Measurements from ENCODE around the gene VSIR. TPM values are rescaled to one million over a fixed set of nuclear protein-coding genes. Genes with fewer than 3 reads are reported as not detected.

Gene VSIR
- total and polyA plus RNA-seq, 8 donors = 14.2 to 103 (median 16.2) TPM

DNA sequence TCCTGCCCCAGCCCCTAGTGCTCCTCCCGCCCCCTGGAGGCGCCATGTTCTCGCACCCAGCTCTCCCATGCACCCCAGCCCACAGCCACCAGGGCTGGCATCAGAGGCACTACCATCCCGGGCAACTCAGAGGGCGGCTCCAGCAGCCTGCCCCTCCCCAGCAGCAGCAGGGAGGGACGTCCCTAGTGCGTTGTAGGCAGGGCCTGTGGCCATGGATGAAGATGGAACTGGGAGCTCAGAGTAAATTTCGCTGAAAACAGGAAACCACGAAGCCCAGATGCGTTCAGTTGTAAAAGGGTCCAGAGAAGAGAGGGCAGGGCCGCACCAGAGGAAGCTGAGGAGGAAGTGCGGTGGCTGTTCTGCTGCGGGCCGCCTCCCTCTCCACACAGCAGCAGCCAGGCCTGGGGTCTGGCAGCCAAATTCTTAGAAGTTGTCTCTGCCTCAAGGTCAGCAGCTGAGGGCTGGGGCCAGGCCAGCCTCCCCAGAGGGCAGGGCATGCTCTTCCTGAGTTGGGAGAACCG, 24.6 kb downstream of the VSIR start:
- peak; percentile 62 to 85 for DNase-seq
- H3K4me3 ChIP-seq = no peak overlapping the region
- WGBS, 5 donors = 44 to 68% (median 56%) methylated on average over 15 of the region's 15 CpGs

DNA sequence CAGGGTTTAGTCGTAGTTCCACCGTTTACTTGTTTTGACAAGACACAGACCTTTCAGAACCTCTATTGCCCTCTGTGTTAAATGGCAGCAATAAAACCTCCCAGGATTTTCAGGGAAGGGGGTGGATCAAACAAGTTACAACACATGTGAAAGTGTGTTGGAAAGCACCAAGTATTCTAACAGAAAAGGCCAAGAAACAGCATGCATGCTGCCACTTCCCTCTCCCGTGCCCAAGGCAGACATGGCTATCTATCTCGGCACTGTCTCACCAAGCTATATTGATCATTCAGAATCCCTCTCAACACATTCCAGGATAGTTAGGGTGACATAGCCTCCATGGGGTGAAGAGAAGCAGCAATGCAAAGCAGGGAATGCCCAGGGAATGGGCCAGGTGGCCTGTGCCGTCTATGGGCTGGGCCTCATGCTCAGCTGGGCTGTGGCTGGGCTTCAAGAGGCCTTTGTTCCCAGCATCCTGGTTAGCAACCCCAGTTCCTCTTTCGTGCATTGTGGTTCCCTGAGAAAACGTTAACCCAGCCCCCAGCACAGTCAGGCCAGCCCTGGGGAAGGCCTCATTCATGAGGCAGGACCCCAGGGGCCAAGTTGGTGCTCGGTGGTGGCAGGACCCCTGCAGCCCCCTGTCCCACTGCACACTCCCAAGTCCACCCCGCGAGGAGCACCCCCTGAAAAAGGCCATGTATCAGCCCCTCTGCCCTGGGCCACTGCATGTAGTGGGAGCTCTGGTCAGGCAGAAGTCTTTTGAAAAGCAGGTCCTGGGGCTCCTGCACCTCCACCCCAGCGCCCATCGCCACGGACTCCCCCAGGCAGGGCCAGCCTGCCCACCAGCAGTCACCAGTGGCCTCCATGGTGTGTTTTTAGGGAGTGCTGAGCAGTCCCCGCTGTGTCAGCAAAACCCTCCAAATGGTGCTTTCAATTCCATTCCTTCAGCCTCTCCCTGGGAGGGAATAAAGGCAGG, 25.5 kb downstream of the VSIR start:
- DNase-seq = peak in 1 of 2 donors; percentile 56
- Histone ChIP-seq H3K36me3 (peaks cover 20 to 35% (median 32%) of the 10 kb centered on the region in 4 donors), H3K27me3 (no peaks in the 10 kb centered on the region), H3K4me1 (peaks cover 42 to 79% (median 54%) of the 10 kb centered on the region in 4 donors), H3K4me3 (no peak overlapping the region), H3K9me3 (peaks cover 0 to 4% (median 3%) of the 10 kb centered on the region in 4 donors), H3K27ac (peak overlapping the region; percentile 65 to 85 (median 79))
- WGBS, 5 donors = 68 to 75% (median 72%) methylated on average over 5 to 14 of the region's 14 CpGs
- no peak for TF ChIP-seq EP300 (IDR thresholded peaks at IDR 0.05)
- TF ChIP-seq POLR2AphosphoS5 (IDR thresholded peaks at IDR 0.05) = no peak
- TF ChIP-seq, protein P1, sequence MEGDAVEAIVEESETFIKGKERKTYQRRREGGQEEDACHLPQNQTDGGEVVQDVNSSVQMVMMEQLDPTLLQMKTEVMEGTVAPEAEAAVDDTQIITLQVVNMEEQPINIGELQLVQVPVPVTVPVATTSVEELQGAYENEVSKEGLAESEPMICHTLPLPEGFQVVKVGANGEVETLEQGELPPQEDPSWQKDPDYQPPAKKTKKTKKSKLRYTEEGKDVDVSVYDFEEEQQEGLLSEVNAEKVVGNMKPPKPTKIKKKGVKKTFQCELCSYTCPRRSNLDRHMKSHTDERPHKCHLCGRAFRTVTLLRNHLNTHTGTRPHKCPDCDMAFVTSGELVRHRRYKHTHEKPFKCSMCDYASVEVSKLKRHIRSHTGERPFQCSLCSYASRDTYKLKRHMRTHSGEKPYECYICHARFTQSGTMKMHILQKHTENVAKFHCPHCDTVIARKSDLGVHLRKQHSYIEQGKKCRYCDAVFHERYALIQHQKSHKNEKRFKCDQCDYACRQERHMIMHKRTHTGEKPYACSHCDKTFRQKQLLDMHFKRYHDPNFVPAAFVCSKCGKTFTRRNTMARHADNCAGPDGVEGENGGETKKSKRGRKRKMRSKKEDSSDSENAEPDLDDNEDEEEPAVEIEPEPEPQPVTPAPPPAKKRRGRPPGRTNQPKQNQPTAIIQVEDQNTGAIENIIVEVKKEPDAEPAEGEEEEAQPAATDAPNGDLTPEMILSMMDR (IDR thresholded peaks at IDR 0.05) = no peak
- TF ChIP-seq POLR2A (IDR thresholded peaks at IDR 0.05) = no peak
- intact Hi-C loops (cut with DNase I; ENCODE audit: low total_unique reads) = no loop called here

More for the DNA sequence above, 24.6 kb downstream of the VSIR start:
- intact Hi-C loops (cut with DNase I; ENCODE audit: low total_unique reads) = no loop called here
- TF ChIP-seq EP300 (IDR thresholded peaks at IDR 0.05) (no peak), POLR2A (IDR thresholded peaks at IDR 0.05) (no peak), POLR2AphosphoS5 (IDR thresholded peaks at IDR 0.05) (peak; percentile 34 to 62 (median 48))
- Histone ChIP-seq H3K36me3 (peaks cover 22 to 41% (median 40%) of the 10 kb centered on the region in 4 donors), H3K4me1 (peaks cover 42 to 87% (median 58%) of the 10 kb centered on the region in 4 donors), H3K27me3 (no peaks in the 10 kb centered on the region), H3K27ac (peak overlapping the region; percentile 43 to 85 (median 79)), H3K9me3 (no peaks in the 10 kb centered on the region)

DNA sequence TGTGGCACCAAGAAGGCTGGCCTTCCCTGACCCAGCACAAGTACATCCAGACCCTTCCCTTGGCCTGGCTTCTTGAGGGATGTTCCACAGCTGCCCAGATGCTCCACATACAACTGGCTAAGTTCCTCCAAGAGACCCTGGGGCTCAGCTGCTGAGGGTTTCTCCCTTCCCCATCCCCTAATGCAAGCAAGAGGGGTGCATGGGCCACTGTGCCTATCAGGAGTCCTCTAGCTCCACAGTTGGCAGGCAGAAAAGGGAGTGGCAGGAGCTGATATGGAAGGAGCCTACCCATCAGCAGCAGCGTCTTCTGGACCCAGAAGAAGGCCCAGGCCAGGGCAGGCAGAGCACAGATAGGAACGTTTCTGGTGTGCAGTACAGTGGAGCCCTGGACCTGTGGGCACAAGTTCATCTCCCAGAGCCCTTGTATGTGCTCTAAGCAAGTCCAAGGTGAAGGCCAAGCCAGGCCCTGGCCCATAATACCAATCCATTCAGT, 26.2 kb downstream of the VSIR start:
- DNase-seq = no peak
- TF ChIP-seq EP300 (IDR thresholded peaks at IDR 0.05) = no peak
- TF ChIP-seq, protein P1 (IDR thresholded peaks at IDR 0.05) = no peak
- no peak for TF ChIP-seq POLR2A (IDR thresholded peaks at IDR 0.05)
- TF ChIP-seq POLR2AphosphoS5 (IDR thresholded peaks at IDR 0.05) = no peak
- 27 to 49% (median 40%) methylated on average over 2 of the region's 2 CpGs; no CpG with 5 or more reads in 1 of the 5 donors for WGBS, 5 donors
- Histone ChIP-seq H3K9me3 (peaks cover 0 to 11% (median 7%) of the 10 kb centered on the region in 4 donors), H3K27me3 (no peaks in the 10 kb centered on the region), H3K4me1 (peaks cover 42 to 76% (median 49%) of the 10 kb centered on the region in 4 donors), H3K27ac (peak overlapping the region; percentile 33 to 85 (median 79)), H3K4me3 (no peak overlapping the region), H3K36me3 (peaks cover 17 to 27% (median 25%) of the 10 kb centered on the region in 4 donors)
- intact Hi-C loops (cut with DNase I; ENCODE audit: low total_unique reads) = no loop called here

DNA sequence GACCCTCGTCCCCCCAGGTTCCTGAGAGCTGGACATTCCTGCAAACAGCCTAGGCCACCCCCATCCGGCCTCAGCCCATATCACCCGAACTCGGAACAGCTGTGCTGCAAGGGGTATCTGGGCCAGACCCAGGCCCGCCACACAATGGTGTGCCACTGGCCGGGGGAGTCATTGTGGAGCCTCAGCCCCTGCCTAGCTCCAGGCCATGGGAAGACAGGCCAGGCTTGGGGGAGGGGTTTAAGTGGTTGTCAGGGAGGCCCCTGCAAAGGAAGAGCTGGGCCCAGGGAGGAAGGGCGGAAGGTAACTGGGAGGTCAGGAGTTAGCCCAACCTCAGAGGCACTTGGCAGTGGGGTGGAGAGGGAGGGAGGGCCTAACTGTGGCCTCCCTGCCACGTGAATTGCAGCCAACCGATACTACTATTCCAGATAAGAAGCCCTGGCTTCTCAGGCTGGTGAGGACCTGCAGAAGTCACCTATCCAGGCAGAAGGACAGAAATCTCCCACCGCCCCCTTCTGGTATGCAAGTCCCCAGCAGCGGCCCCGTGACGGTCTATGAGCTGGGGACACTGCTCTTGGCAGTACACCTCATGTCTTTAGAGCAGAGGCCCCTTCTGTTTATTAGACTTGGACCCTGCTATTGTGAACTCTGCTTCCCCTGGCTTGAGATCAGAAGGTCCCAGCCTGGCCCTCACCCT, 26.8 kb downstream of the VSIR start:
- intact Hi-C loops (cut with DNase I; ENCODE audit: low total_unique reads) = no loop called here
- Histone ChIP-seq H3K27ac (peak overlapping the region; percentile 33 to 85 (median 79)), H3K36me3 (peaks cover 12 to 21% (median 19%) of the 10 kb centered on the region in 4 donors), H3K27me3 (no peaks in the 10 kb centered on the region), H3K9me3 (peaks cover 0 to 12% (median 7%) of the 10 kb centered on the region in 4 donors), H3K4me3 (no peak overlapping the region), H3K4me1 (peaks cover 42 to 74% (median 49%) of the 10 kb centered on the region in 4 donors)
- 39 to 54% (median 43%) methylated on average over 13 of the region's 13 CpGs for WGBS, 5 donors
- TF ChIP-seq EP300 (IDR thresholded peaks at IDR 0.05) = no peak
- peak in 2 of 3 donors; percentile 50 to 72 for TF ChIP-seq POLR2AphosphoS5 (IDR thresholded peaks at IDR 0.05)
- peak; percentile 73 to 86 for DNase-seq
